MM.1S (cell line): ENCODE results near the gene NCOA5.

ENCODE experiments used
- DNase-seq: peaks from one replicate; pipeline ENCODE4 v3.0.0-alpha.2; 2015
- H2AFZ ChIP-seq: fragments of 300-600 bp; sonication (generic); 2 replicates; pipeline ENCODE4 v1.6.0; 2016; ENCODE audit warnings: antibody characterized with exemption, low read length
- H3F3A ChIP-seq: fragments of 300-600 bp; sonication (generic); 2 replicates; pipeline ENCODE4 v1.6.1; 2016; ENCODE audit warnings: mild to moderate bottlenecking, antibody characterized with exemption, low read length, moderate library complexity, mixed read lengths; ENCODE audit not compliant: insufficient read depth
- H3K27ac ChIP-seq: fragments of 300-600 bp; sonication (generic); 2 replicates; pipeline ENCODE4 v1.5.1; 2016; ENCODE audit warnings: mild to moderate bottlenecking, low read length
- H3K27me3 ChIP-seq: fragments of 300-600 bp; sonication (generic); replicated peaks from 2 replicates; pipeline ENCODE4 v1.6.0; 2016; ENCODE audit warnings: low read length; ENCODE audit not compliant: insufficient read depth
- H3K36me3 ChIP-seq: fragments of 300-600 bp; sonication (generic); replicated peaks from 2 replicates; pipeline ENCODE4 v1.6.1; 2016; ENCODE audit warnings: mild to moderate bottlenecking, low read length, mixed read lengths; ENCODE audit not compliant: insufficient read depth
- H3K4me1 ChIP-seq: fragments of 300-600 bp; sonication (generic); 2 replicates; pipeline ENCODE4 v1.6.1; 2016; ENCODE audit warnings: low read length, mixed read lengths
- H3K4me2 ChIP-seq: fragments of 300-600 bp; sonication (generic); 2 replicates; pipeline ENCODE4 v1.6.0; 2016; ENCODE audit warnings: low read depth, low read length
- H3K4me3 ChIP-seq: fragments of 300-600 bp; sonication (generic); 2 replicates; pipeline ENCODE4 v1.5.1; 2016; ENCODE audit warnings: low read length, mixed read lengths
- H3K79me2 ChIP-seq: fragments of 300-600 bp; sonication (generic); 2 replicates; pipeline ENCODE4 v1.6.1; 2016; ENCODE audit warnings: mixed run types, low read length, mixed read lengths
- H3K9ac ChIP-seq: fragments of 300-600 bp; sonication (generic); 2 replicates; pipeline ENCODE4 v1.6.1; 2016; ENCODE audit warnings: low read length, mixed read lengths
- H3K9me2 ChIP-seq: fragments of 300-600 bp; sonication (generic); replicated peaks from 2 replicates; pipeline ENCODE4 v1.6.1; 2016; ENCODE audit warnings: mild to moderate bottlenecking, low read length, mixed read lengths; ENCODE audit not compliant: insufficient read depth
- H3K9me3 ChIP-seq: fragments of 300-600 bp; sonication (generic); replicated peaks from 2 replicates; pipeline ENCODE4 v1.6.1; 2016; ENCODE audit warnings: mild to moderate bottlenecking, low read length, mixed read lengths; ENCODE audit not compliant: insufficient read depth
- H4K20me1 ChIP-seq: fragments of 300-600 bp; sonication (generic); 2 replicates; pipeline ENCODE4 v1.6.1; 2016; ENCODE audit warnings: mild to moderate bottlenecking, low read length, moderate library complexity, mixed read lengths; ENCODE audit not compliant: insufficient read depth
- CTCF ChIP-seq: fragments of 300-600 bp; sonication (generic); IDR thresholded peaks from 2 replicates; pipeline ENCODE4 v1.5.1; 2016; ENCODE audit warnings: antibody characterized with exemption, low read length, mixed read lengths
- EZH2 ChIP-seq: fragments of 300-600 bp; sonication (generic); optimal IDR thresholded peaks from 2 replicates; pipeline ENCODE3; 2017; ENCODE audit warnings: low read depth, mild to moderate bottlenecking, antibody characterized with exemption, low read length, mixed read lengths
- EZH2phosphoT487 ChIP-seq: fragments of 300-600 bp; sonication (generic); IDR thresholded peaks from 2 replicates; pipeline ENCODE4 v1.6.1; 2018; ENCODE audit warnings: antibody characterized with exemption, low read length

Gene NCOA5

GRCh38 chr20:46128310-46129151, 38.8 kb upstream of the NCOA5 start:
- Histone ChIP-seq H3K36me3 (no peaks in the 10 kb centered on the region), H3K79me2 (no peaks in the 10 kb centered on the region), H3K4me3 (no peak overlapping the region), H3K27ac (no peak overlapping the region), H3K9me3 (no peaks in the 10 kb centered on the region), H3K9me2 (no peaks in the 10 kb centered on the region), H3K27me3 (peaks cover 32% of the 10 kb centered on the region), H2AFZ (no peak overlapping the region), H3K4me2 (no peak overlapping the region), H4K20me1 (no peaks in the 10 kb centered on the region), H3K9ac (no peak overlapping the region), H3F3A (no peaks in the 10 kb centered on the region), H3K4me1 (no peaks in the 10 kb centered on the region)
- TF ChIP-seq CTCF, result peak; percentile 48
- TF ChIP-seq EZH2, result no peak
- no peak for DNase-seq

- Histone ChIP-seq H3K27ac (no peak overlapping the region), H4K20me1 (no peaks in the 10 kb centered on the region), H3K79me2 (no peaks in the 10 kb centered on the region), H3K27me3 (peaks cover 32% of the 10 kb centered on the region), H3K36me3 (no peaks in the 10 kb centered on the region), H3K4me3 (no peak overlapping the region), H3F3A (no peaks in the 10 kb centered on the region), H3K9me3 (no peaks in the 10 kb centered on the region), H3K4me1 (no peaks in the 10 kb centered on the region), H3K9ac (no peak overlapping the region), H3K4me2 (no peak overlapping the region), H3K9me2 (no peaks in the 10 kb centered on the region), H2AFZ (no peak overlapping the region)
- DNase-seq, result no peak
- TF ChIP-seq EZH2, result no peak
- TF ChIP-seq CTCF, result no peak
- no peak for TF ChIP-seq EZH2phosphoT487
Observed at GRCh38 chr20:46127396-46128010, 37.7 kb upstream of the NCOA5 start.

GRCh38 chr20:46126440-46127056, 36.8 kb upstream of the NCOA5 start:
- Histone ChIP-seq H3F3A (no peaks in the 10 kb centered on the region), H3K27ac (no peak overlapping the region), H2AFZ (no peak overlapping the region), H3K9me3 (no peaks in the 10 kb centered on the region), H4K20me1 (no peaks in the 10 kb centered on the region), H3K9ac (no peak overlapping the region), H3K36me3 (no peaks in the 10 kb centered on the region), H3K4me3 (no peak overlapping the region), H3K9me2 (no peaks in the 10 kb centered on the region), H3K79me2 (no peaks in the 10 kb centered on the region), H3K4me2 (no peak overlapping the region), H3K27me3 (peaks cover 23% of the 10 kb centered on the region), H3K4me1 (0 out of 2 replicates have a peak, but pooled peaks cover 5% of the 10 kb centered on the region)
- no peak for DNase-seq
- TF ChIP-seq EZH2, result no peak
- no peak for TF ChIP-seq CTCF
- TF ChIP-seq EZH2phosphoT487, result no peak
